ENCODE results near the gene FOSB. TPM values are rescaled to one million over a fixed set of nuclear protein-coding genes. Genes with fewer than 3 reads are reported as not detected.

FOSB gene
- total RNA-seq, 2 donors from 2014 or later, result 17.8 to 19.7 TPM

GRCh38 chr19:45518469-45518826, 50.7 kb downstream of the FOSB start:
- Histone ChIP-seq H3K36me3 (peaks cover 65% of the 10 kb centered on the region), H3K4me1 (peaks cover 0 to 29% of the 10 kb centered on the region in 2 donors), H3K9me3 (no peaks in the 10 kb centered on the region), H3K27me3 (no peaks in the 10 kb centered on the region), H3K4me3 (no peak overlapping the region), H3K27ac (no peak overlapping the region)
- TF ChIP-seq CTCF (IDR thresholded peaks at IDR 0.05), result no peak
- no peak for DNase-seq (ENCODE audit: low spot score)

GRCh38 chr19:45522010-45522941, 54.5 kb downstream of the FOSB start:
- peaks cover 88% of the 10 kb centered on the region for H3K36me3 ChIP-seq
- no peaks in the 10 kb centered on the region for H3K27me3 ChIP-seq
- H3K9me3 ChIP-seq, result no peaks in the 10 kb centered on the region
- no peak overlapping the region for H3K4me3 ChIP-seq
- H3K4me1 ChIP-seq, result peaks cover 0 to 6% of the 10 kb centered on the region in 2 donors
- TF ChIP-seq CTCF (IDR thresholded peaks at IDR 0.05), result no peak
- H3K27ac ChIP-seq, result no peak overlapping the region
- DNase-seq (ENCODE audit: low spot score), result no peak

- Histone ChIP-seq H3K36me3 (peaks cover 73% of the 10 kb centered on the region), H3K4me1 (peaks cover 0 to 16% of the 10 kb centered on the region in 2 donors), H3K27ac (peak overlapping the region in 1 of 2 donors; percentile 36), H3K27me3 (no peaks in the 10 kb centered on the region), H3K9me3 (no peaks in the 10 kb centered on the region), H3K4me3 (no peak overlapping the region)
- peak; percentile 85 for DNase-seq (ENCODE audit: low spot score)
- peak; percentile 79 to 96 for TF ChIP-seq CTCF (IDR thresholded peaks at IDR 0.05)
These were observed 56.0 kb downstream of the FOSB start for GRCh38 chr19:45523642-45524256.

GRCh38 chr19:45524575-45525129, 56.9 kb downstream of the FOSB start:
- TF ChIP-seq CTCF (IDR thresholded peaks at IDR 0.05), result no peak
- Histone ChIP-seq H3K9me3 (no peaks in the 10 kb centered on the region), H3K27me3 (no peaks in the 10 kb centered on the region), H3K36me3 (peaks cover 65% of the 10 kb centered on the region), H3K4me1 (peaks cover 0 to 24% of the 10 kb centered on the region in 2 donors), H3K4me3 (no peak overlapping the region), H3K27ac (peak overlapping the region in 1 of 2 donors; percentile 36)
- no peak for DNase-seq (ENCODE audit: low spot score)

Small RNAs within 50 kb of the gene (microRNA-seq; reads per million reads assigned to microRNA genes)
- 0 reads per million in 2 donors for gene MIR6088 (ENCODE audit: borderline number of aligned reads in 2 of 2, borderline replicate concordance in 1 of 2)

Other genes with a start within 250 kb of the FOSB start
- gene EXOC3L2, start 222.6 kb upstream of the FOSB start, total RNA-seq, result 1 to 10 TPM; 3.0 to 8.2 TPM
- gene MARK4, start 216.7 kb upstream of the FOSB start, total RNA-seq, result 10 to 100 TPM; 18.2 to 24.1 TPM
- gene CKM, start 145.1 kb upstream of the FOSB start, total RNA-seq, result 1,000 to 10,000 TPM; 3,033 to 6,121 TPM
- under 1 TPM in 1 of 2 donors, not detected in 1; 0.75 TPM for gene KLC3, start 127.2 kb upstream of the FOSB start, total RNA-seq
- 10 to 100 TPM in 1 of 2 donors, 1 to 10 TPM in 1; 8.6 to 11.2 TPM for gene ERCC2, start 97.4 kb upstream of the FOSB start, total RNA-seq
- 100 to 1,000 TPM; 112 to 230 TPM for gene PPP1R13L, start 62.9 kb upstream of the FOSB start, total RNA-seq
- 1 to 10 TPM; 5.5 to 5.6 TPM for gene POLR1G, start 61.4 kb upstream of the FOSB start, total RNA-seq
- 100 to 1,000 TPM; 110 to 126 TPM for gene ERCC1, start 44.1 kb upstream of the FOSB start, total RNA-seq
- 10 to 100 TPM; 22.8 to 24.0 TPM for gene RTN2, start 29.1 kb downstream of the FOSB start, total RNA-seq
- gene PPM1N, start 30.4 kb downstream of the FOSB start, total RNA-seq, result 1 to 10 TPM in 1 of 2 donors, not detected in 1; 1.8 TPM
- 10 to 100 TPM; 61.4 to 61.7 TPM for gene VASP, start 39.5 kb downstream of the FOSB start, total RNA-seq
- 10 to 100 TPM; 15.8 to 33.5 TPM for gene OPA3, start 116.8 kb downstream of the FOSB start, total RNA-seq
- 10 to 100 TPM in 1 of 2 donors, 1 to 10 TPM in 1; 6.2 to 12.1 TPM for gene GPR4, start 134.2 kb downstream of the FOSB start, total RNA-seq
- gene EML2, start 171.4 kb downstream of the FOSB start, total RNA-seq, result 10 to 100 TPM; 18.7 to 22.5 TPM
- gene GIPR, start 200.2 kb downstream of the FOSB start, total RNA-seq, result 1 to 10 TPM; 2.7 to 3.1 TPM
- gene SNRPD2, start 224.0 kb downstream of the FOSB start, total RNA-seq, result 100 to 1,000 TPM; 158 to 201 TPM
- 1 to 10 TPM; 2.4 to 3.0 TPM for gene QPCTL, start 224.7 kb downstream of the FOSB start, total RNA-seq

Data from right atrium auricular region (tissue), 2 donors.